CD4-positive, alpha-beta memory T cell (primary cell): ENCODE results near the gene PDCD1. TPM values are rescaled to one million over a fixed set of nuclear protein-coding genes. Genes with fewer than 3 reads are reported as not detected.
"Not testable (repeated sequence)": the region's sequence is repeated elsewhere in the genome, so short reads cannot be mapped to it uniquely, and the experiment has no call there.

Experiments used
- CTCF ChIA-PET: fragments of 350-600 bp; sonication (Branson Sonifier 250); formaldehyde crosslinking; loops from one replicate; lab custom pipeline; 2021; ENCODE audit warnings: inconsistent platforms; ENCODE audit not compliant: partially characterized antibody; lab: Charles Lee
- POLR2A ChIA-PET: fragments of 350-600 bp; sonication (Branson Sonifier 250); formaldehyde crosslinking; loops from one replicate; lab custom pipeline; 2021; ENCODE audit not compliant: partially characterized antibody; lab: Charles Lee
- DNase-seq, 5 donors: peaks; one replicate each; pipeline versions ENCODE4 v3.0.0 to v3.0.0-alpha.2; 2020 to 2022; ENCODE audit warnings: mixed read lengths in 1 of 5
- H3K27ac ChIP-seq: one replicate; pipeline ENCODE4 v1.7.0; 2013; ENCODE audit warnings: low read depth, low read length
- H3K27me3 ChIP-seq: 2 replicates; pipeline ENCODE4 v1.7.0; 2013; ENCODE audit warnings: mild to moderate bottlenecking, low read length, moderate library complexity; ENCODE audit not compliant: insufficient read depth
- H3K36me3 ChIP-seq: 2 replicates; pipeline ENCODE4 v1.7.0; 2013; ENCODE audit warnings: mild to moderate bottlenecking, low read length, moderate library complexity; ENCODE audit not compliant: insufficient read depth
- H3K4me1 ChIP-seq: 2 replicates; pipeline ENCODE4 v1.7.0; 2013; ENCODE audit warnings: mild to moderate bottlenecking, low read length, moderate library complexity; ENCODE audit not compliant: insufficient read depth
- H3K4me3 ChIP-seq, 2 donors: one replicate each; pipeline ENCODE4 v1.7.0; 2013; ENCODE audit warnings: low read length in 2 of 2, mild to moderate bottlenecking in 1 of 2
- H3K9me3 ChIP-seq, 2 donors: one replicate each; pipeline ENCODE4 v1.7.0; 2013; ENCODE audit warnings: low read length in 2 of 2, control low read depth in 1 of 2; ENCODE audit not compliant: control insufficient read depth in 1 of 2
- H3K27ac Mint-ChIP-seq, 7 donors: one replicate each; pipeline ENCODE4 v1.8.0; 2020 to 2021; ENCODE audit warnings: mixed read lengths in 7 of 7, mild to moderate bottlenecking in 6 of 7, inconsistent platforms in 3 of 7, moderate library complexity in 3 of 7
- H3K27me3 Mint-ChIP-seq, 2 donors: one replicate each; pipeline ENCODE4 v1.8.0; 2020 to 2021; ENCODE audit warnings: mixed read lengths in 2 of 2
- H3K36me3 Mint-ChIP-seq, 2 donors: one replicate each; pipeline ENCODE4 v1.8.0; 2020 to 2021; ENCODE audit warnings: mixed read lengths in 2 of 2, inconsistent platforms in 1 of 2, mild to moderate bottlenecking in 1 of 2
- H3K4me1 Mint-ChIP-seq, 4 donors: one replicate each; pipeline ENCODE4 v1.8.0; 2020 to 2021; ENCODE audit warnings: mixed read lengths in 4 of 4, mild to moderate bottlenecking in 1 of 4
- H3K4me3 Mint-ChIP-seq, 8 donors: one replicate each; pipeline ENCODE4 v1.8.0; 2020 to 2021; ENCODE audit warnings: mixed read lengths in 8 of 8, mild to moderate bottlenecking in 7 of 8, moderate library complexity in 6 of 8, inconsistent platforms in 3 of 8
- H3K9me3 Mint-ChIP-seq, 8 donors: one replicate each; pipeline ENCODE4 v1.8.0; 2020 to 2021; ENCODE audit warnings: mixed read lengths in 8 of 8, mild to moderate bottlenecking in 5 of 8, inconsistent platforms in 3 of 8, moderate library complexity in 1 of 8
- intact Hi-C: fragments of 100-400 bp; cut with micrococcal nuclease; formaldehyde crosslinking; loops from one replicate; pipeline ENCODE4 v1.15.1; 2023
- polyA plus RNA-seq, 2 donors: library from polyadenylated mRNA; unstranded; fragments of 300-500 nt; fragmentation: Illumina TruSeq; gene quantifications; one replicate each; pipeline ENCODE4 v1.2.3, GENCODE V29; 2021
- total RNA-seq, 2 experiments: library from RNA; stranded (reverse); gene quantifications; one replicate each; pipeline ENCODE4 v1.2.3, GENCODE V29; 2021

PDCD1 gene
- total and polyA plus RNA-seq, 4 experiments from 2014 or later: 5.2 to 12.4 (median 6.1) TPM

- H3K4me3 ChIP-seq, H3K27me3 ChIP-seq, CTCF ChIA-PET, H3K27ac ChIP-seq, H3K4me3 Mint-ChIP-seq, H3K36me3 Mint-ChIP-seq, POLR2A ChIA-PET, H3K36me3 ChIP-seq, H3K27ac Mint-ChIP-seq, intact Hi-C loops, DNase-seq, H3K9me3 ChIP-seq, H3K27me3 Mint-ChIP-seq: not testable (repeated sequence)
- peaks cover 15% of the 10 kb centered on the region for H3K4me1 ChIP-seq
- peaks cover 9 to 23% (median 17%) of the 10 kb centered on the region in 4 donors for H3K4me1 Mint-ChIP-seq
- H3K9me3 Mint-ChIP-seq: peaks cover 0 to 11% (median 0%) of the 10 kb centered on the region in 8 donors
Observed at GRCh38 chr2:241819947-241820624, 38.6 kb downstream of the PDCD1 start.

GRCh38 chr2:241818943-241819270 is 39.8 kb downstream of the PDCD1 start:
- POLR2A ChIA-PET: no interaction called here
- no peak overlapping the region for H3K4me3 Mint-ChIP-seq
- DNase-seq: no peak
- CTCF ChIA-PET: no interaction called here
- peak overlapping the region in 2 of 7 donors; percentile 32 to 68 for H3K27ac Mint-ChIP-seq
- intact Hi-C loops: no loop called here
- no peaks in the 10 kb centered on the region for H3K36me3 ChIP-seq
- H3K4me1 ChIP-seq: peaks cover 15% of the 10 kb centered on the region
- peaks cover 0 to 3% of the 10 kb centered on the region in 2 donors for H3K27me3 Mint-ChIP-seq
- no peak overlapping the region for H3K4me3 ChIP-seq
- H3K27me3 ChIP-seq: no peaks in the 10 kb centered on the region
- no peaks in the 10 kb centered on the region for H3K36me3 Mint-ChIP-seq
- H3K4me1 Mint-ChIP-seq: peaks cover 9 to 23% (median 17%) of the 10 kb centered on the region in 4 donors
- peaks cover 0 to 9% (median 0%) of the 10 kb centered on the region in 8 donors for H3K9me3 Mint-ChIP-seq
- H3K9me3 ChIP-seq: no peaks in the 10 kb centered on the region
- no peak overlapping the region for H3K27ac ChIP-seq

GRCh38 chr2:241818229-241818942 is 40.3 kb downstream of the PDCD1 start:
- peaks cover 0 to 3% of the 10 kb centered on the region in 2 donors for H3K27me3 Mint-ChIP-seq
- H3K4me1 Mint-ChIP-seq: peaks cover 9 to 23% (median 16%) of the 10 kb centered on the region in 4 donors
- H3K27ac ChIP-seq: no peak overlapping the region
- intact Hi-C loops: no loop called here
- H3K4me1 ChIP-seq: peaks cover 15% of the 10 kb centered on the region
- ChIA-PET CTCF (no interaction called here), POLR2A (no interaction called here)
- peaks cover 0 to 6% (median 0%) of the 10 kb centered on the region in 8 donors for H3K9me3 Mint-ChIP-seq
- H3K27me3 ChIP-seq: no peaks in the 10 kb centered on the region
- H3K27ac Mint-ChIP-seq: no peak overlapping the region
- H3K36me3 ChIP-seq: no peaks in the 10 kb centered on the region
- DNase-seq: no peak
- no peaks in the 10 kb centered on the region for H3K9me3 ChIP-seq
- H3K4me3 Mint-ChIP-seq: no peak overlapping the region
- no peak overlapping the region for H3K4me3 ChIP-seq
- no peaks in the 10 kb centered on the region for H3K36me3 Mint-ChIP-seq

GRCh38 chr2:241817821-241818215 is 40.9 kb downstream of the PDCD1 start:
- CTCF ChIA-PET, H3K36me3 Mint-ChIP-seq, H3K36me3 ChIP-seq, POLR2A ChIA-PET, DNase-seq, H3K4me3 ChIP-seq, H3K27me3 Mint-ChIP-seq, H3K9me3 ChIP-seq, H3K27me3 ChIP-seq, H3K27ac ChIP-seq, H3K9me3 Mint-ChIP-seq, intact Hi-C loops: not testable (repeated sequence)
- H3K4me1 ChIP-seq: peaks cover 15% of the 10 kb centered on the region
- peak overlapping the region in 4 of 7 donors; percentile 10 to 75 (median 55) for H3K27ac Mint-ChIP-seq
- peaks cover 7 to 21% (median 15%) of the 10 kb centered on the region in 4 donors for H3K4me1 Mint-ChIP-seq
- peak overlapping the region in 4 of 8 donors; percentile 26 to 78 (median 38) for H3K4me3 Mint-ChIP-seq

- Histone ChIP-seq H3K9me3 (no peaks in the 10 kb centered on the region), H3K4me3 (no peak overlapping the region), H3K27ac (no peak overlapping the region), H3K4me1 (peaks cover 15% of the 10 kb centered on the region), H3K27me3 (no peaks in the 10 kb centered on the region), H3K36me3 (no peaks in the 10 kb centered on the region)
- H3K27ac Mint-ChIP-seq: peak overlapping the region in 6 of 7 donors; percentile 7 to 75 (median 50)
- peaks cover 4 to 16% (median 11%) of the 10 kb centered on the region in 4 donors for H3K4me1 Mint-ChIP-seq
- H3K27me3 Mint-ChIP-seq: no peaks in the 10 kb centered on the region
- ChIA-PET CTCF (no interaction called here), POLR2A (no interaction called here)
- H3K36me3 Mint-ChIP-seq: no peaks in the 10 kb centered on the region
- intact Hi-C loops: no loop called here
- peak overlapping the region in 5 of 8 donors; percentile 26 to 78 (median 46) for H3K4me3 Mint-ChIP-seq
- H3K9me3 Mint-ChIP-seq: peaks cover 0 to 2% (median 0%) of the 10 kb centered on the region in 8 donors
- no peak for DNase-seq
Observed at GRCh38 chr2:241817126-241817820, 41.4 kb downstream of the PDCD1 start.

GRCh38 chr2:241816431-241817121 is 42.1 kb downstream of the PDCD1 start:
- H3K9me3 Mint-ChIP-seq: peaks cover 0 to 2% (median 0%) of the 10 kb centered on the region in 8 donors
- H3K36me3 Mint-ChIP-seq: no peaks in the 10 kb centered on the region
- Histone ChIP-seq H3K9me3 (no peaks in the 10 kb centered on the region), H3K4me3 (no peak overlapping the region), H3K27ac (no peak overlapping the region), H3K36me3 (no peaks in the 10 kb centered on the region), H3K4me1 (peaks cover 14% of the 10 kb centered on the region), H3K27me3 (no peaks in the 10 kb centered on the region)
- POLR2A ChIA-PET: no interaction called here
- CTCF ChIA-PET: no interaction called here
- no peak overlapping the region for H3K4me3 Mint-ChIP-seq
- intact Hi-C loops: no loop called here
- H3K4me1 Mint-ChIP-seq: peaks cover 4 to 12% (median 8%) of the 10 kb centered on the region in 4 donors
- peak overlapping the region in 1 of 7 donors; percentile 60 for H3K27ac Mint-ChIP-seq
- H3K27me3 Mint-ChIP-seq: no peaks in the 10 kb centered on the region
- DNase-seq: no peak
